Esophagus squamous epithelium (tissue), 5 donors: ENCODE measurements around the gene TTC22. TPM values are rescaled to one million over a fixed set of nuclear protein-coding genes. Genes with fewer than 3 reads are reported as not detected.

ENCODE experiments used
- DNase-seq: peaks from one replicate; lab custom pipeline; 2025; lab: John Stamatoyannopoulos, UW
- H3K27ac ChIP-seq, 4 donors: fragments of 200-600 bp; sonication (generic); one replicate each; pipeline ENCODE4 v1.5.1; 2016 to 2019; ENCODE audit warnings: mild to moderate bottlenecking in 1 of 4
- H3K27me3 ChIP-seq, 4 donors: fragments of 200-600 bp; sonication (generic); 1 replicate in 3 of 4; 2 replicates in 1 of 4; pipeline versions ENCODE4 v1.5.1 to v1.6.0; 2017 to 2021; ENCODE audit warnings: antibody characterized with exemption in 1 of 4
- H3K36me3 ChIP-seq, 3 donors: fragments of 200-600 bp; sonication (generic); one replicate each; pipeline ENCODE4 v1.5.1; 2016 to 2019
- H3K4me1 ChIP-seq, 3 donors: fragments of 200-600 bp; sonication (generic); one replicate each; pipeline ENCODE4 v1.5.1; 2017 to 2019
- H3K4me3 ChIP-seq, 4 donors: fragments of 200-600 bp; sonication (generic); 1 replicate in 3 of 4; 2 replicates in 1 of 4; pipeline ENCODE4 v1.5.1; 2016 to 2019; ENCODE audit warnings: mild to moderate bottlenecking in 2 of 4, moderate library complexity in 1 of 4
- H3K9me3 ChIP-seq, 3 donors: fragments of 200-600 bp; sonication (generic); one replicate each; pipeline ENCODE4 v1.5.1; 2016 to 2019
- POLR2A ChIP-seq, 4 donors: fragments of 450-650 bp; IDR thresholded peaks; one replicate each; pipeline ENCODE4 v1.6.1; 2017; ENCODE audit warnings: antibody characterized with exemption in 4 of 4, mild to moderate bottlenecking in 4 of 4, moderate library complexity in 3 of 4
- WGBS, 2 donors: methylation state at CpG; one replicate each; pipeline ENCODE4 v1.1.5; 2018; 5-methylcytosine and 5-hydroxymethylcytosine counted together
- intact Hi-C: fragments of 100-400 bp; cut with DNase I; formaldehyde crosslinking; loops from one replicate; pipeline ENCODE4 v1.15.0; 2022
- total RNA-seq, 4 donors: library from RNA; depleted of rRNA; stranded (reverse); fragments of >200 nt; gene quantifications; one replicate each; pipeline ENCODE4 v1.1.0, GENCODE V29; 2016
- TF ChIP-seq, protein P1 (sequence below), 6 experiments: fragments of 450-650 bp in 4 of 6; fragments of 200-600 bp in 2 of 6; sonication (generic) in 2 of 6; IDR thresholded peaks; one replicate each; pipeline ENCODE4 v1.5.1; 2016 to 2019; ENCODE audit warnings: antibody characterized with exemption in 6 of 6, mild to moderate bottlenecking in 4 of 6, moderate library complexity in 4 of 6
- donor health status: DM: yes; HTN: yes; CAD: no.

The TTC22 gene
- total RNA-seq, 4 donors from 2014 or later: 73.4 to 323 (median 141) TPM

DNA sequence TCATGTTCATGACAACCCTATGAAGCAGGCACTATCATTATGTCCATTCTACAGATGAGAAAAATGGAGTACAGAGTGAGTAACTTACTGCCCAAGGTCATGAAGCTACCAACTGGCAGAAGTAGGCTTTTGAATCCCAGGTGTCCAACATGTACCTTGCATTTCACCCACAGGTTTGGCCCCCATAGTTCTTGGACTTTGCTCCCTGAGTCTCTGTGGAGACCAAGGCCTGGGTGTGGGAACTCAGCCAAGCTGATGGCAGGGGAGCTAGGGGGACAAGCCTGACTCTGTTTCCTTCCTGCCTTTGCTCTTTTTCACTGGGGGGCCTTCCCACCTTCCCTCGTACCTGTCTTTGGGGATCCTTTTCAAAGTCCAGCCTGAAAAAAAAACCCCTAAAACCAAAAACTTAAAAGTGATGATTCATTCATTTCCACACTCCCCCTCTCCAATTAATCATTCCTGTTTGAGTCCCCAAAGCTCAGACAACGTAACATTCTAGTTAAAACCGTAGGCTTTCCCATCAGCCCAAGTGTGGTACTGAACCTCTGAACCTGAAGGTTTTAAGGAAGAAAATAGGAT lies 8.5 kb upstream of the TTC22 start:
- intact Hi-C loops: loop anchor here (10.0 kb wide), 2 partner anchors 135 to 305 kb away; no protein-coding TSS in a partner anchor
- WGBS, 2 donors: 40 to 47% methylated on average over 3 of the region's 3 CpGs
- Histone ChIP-seq H3K36me3 (no peaks in the 10 kb centered on the region), H3K4me1 (peaks cover 0 to 45% (median 0%) of the 10 kb centered on the region in 3 donors), H3K4me3 (no peak overlapping the region), H3K27ac (no peak overlapping the region), H3K27me3 (peaks cover 0 to 3% (median 0%) of the 10 kb centered on the region in 4 donors), H3K9me3 (no peaks in the 10 kb centered on the region)
- TF ChIP-seq POLR2A (IDR thresholded peaks at IDR 0.05): no peak
- TF ChIP-seq, protein P1, sequence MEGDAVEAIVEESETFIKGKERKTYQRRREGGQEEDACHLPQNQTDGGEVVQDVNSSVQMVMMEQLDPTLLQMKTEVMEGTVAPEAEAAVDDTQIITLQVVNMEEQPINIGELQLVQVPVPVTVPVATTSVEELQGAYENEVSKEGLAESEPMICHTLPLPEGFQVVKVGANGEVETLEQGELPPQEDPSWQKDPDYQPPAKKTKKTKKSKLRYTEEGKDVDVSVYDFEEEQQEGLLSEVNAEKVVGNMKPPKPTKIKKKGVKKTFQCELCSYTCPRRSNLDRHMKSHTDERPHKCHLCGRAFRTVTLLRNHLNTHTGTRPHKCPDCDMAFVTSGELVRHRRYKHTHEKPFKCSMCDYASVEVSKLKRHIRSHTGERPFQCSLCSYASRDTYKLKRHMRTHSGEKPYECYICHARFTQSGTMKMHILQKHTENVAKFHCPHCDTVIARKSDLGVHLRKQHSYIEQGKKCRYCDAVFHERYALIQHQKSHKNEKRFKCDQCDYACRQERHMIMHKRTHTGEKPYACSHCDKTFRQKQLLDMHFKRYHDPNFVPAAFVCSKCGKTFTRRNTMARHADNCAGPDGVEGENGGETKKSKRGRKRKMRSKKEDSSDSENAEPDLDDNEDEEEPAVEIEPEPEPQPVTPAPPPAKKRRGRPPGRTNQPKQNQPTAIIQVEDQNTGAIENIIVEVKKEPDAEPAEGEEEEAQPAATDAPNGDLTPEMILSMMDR (IDR thresholded peaks at IDR 0.05): no peak
- no peak for DNase-seq

DNA sequence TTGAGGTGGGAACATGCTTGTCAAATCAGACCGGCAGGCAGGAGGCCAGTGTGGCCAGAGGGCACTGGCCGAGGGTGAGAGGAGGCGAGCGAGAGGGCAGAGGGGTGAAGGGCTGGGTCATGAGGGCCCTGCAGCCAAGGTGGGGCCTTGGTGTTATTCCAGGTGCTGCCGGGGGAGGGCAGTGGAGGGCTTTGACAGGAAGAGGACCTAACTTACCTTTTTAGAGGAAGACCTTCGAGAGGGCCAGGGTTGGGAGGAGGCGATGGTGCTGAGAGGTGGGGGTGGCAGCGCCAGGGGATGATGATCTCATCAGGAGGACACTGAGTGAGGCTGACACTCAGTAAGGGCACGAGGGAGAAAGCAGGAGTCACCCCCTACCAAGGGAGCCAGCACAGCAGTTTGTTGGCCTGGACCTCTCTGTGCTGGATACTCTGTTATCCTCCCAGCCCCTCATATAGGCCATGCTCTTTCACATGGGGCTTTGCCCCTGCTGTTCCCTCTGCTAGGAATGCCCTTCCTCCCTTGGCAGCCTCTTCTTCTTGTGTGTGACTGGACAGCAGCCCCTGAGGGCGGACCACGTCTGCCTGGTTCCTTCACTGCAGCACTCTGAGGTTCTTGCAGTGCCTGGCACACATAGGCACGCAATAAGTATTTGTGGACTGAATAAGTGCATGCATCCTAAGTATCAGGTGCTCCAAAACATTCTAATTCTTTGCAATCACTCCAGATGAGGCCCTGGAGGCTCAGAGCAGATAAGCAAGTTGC lies 7.5 kb upstream of the TTC22 start:
- intact Hi-C loops: loop anchor here (10.0 kb wide), 1 partner anchor 304 kb away; no protein-coding TSS in a partner anchor
- no peaks in the 10 kb centered on the region for H3K9me3 ChIP-seq
- 57 to 74% methylated on average over 7 to 9 of the region's 12 CpGs for WGBS, 2 donors
- peaks cover 0 to 55% (median 2%) of the 10 kb centered on the region in 3 donors for H3K4me1 ChIP-seq
- H3K36me3 ChIP-seq: no peaks in the 10 kb centered on the region
- peak overlapping the region in 2 of 4 donors; percentile 11 to 13 for H3K4me3 ChIP-seq
- peaks cover 0 to 3% (median 0%) of the 10 kb centered on the region in 4 donors for H3K27me3 ChIP-seq
- peak overlapping the region in 3 of 4 donors; percentile 57 to 94 (median 74) for H3K27ac ChIP-seq
- TF ChIP-seq, protein P1 (IDR thresholded peaks at IDR 0.05): peak in 1 of 6 experiments; percentile 36
- no peak for TF ChIP-seq POLR2A (IDR thresholded peaks at IDR 0.05)
- DNase-seq: no peak

DNA sequence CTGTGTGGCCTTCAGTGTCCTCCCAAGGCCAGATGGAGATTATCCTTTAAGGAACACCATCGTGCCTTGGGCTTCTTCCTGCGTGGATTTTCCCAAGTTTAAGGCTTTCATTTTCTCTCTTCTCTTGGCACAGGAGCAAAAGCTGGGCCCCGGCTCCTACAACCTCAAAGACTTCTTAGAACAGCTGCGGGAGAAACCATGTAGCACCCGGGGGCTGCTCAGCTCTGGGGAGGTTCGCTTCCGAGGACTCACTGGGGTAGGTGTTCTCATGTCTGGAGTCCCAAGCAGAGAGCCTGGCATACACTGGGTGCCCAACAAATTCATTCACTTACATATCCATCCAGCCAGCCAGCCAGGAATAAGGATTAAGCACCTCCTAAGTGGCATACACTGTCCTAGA lies 6.6 kb upstream of the TTC22 start:
- intact Hi-C loops: loop anchor here (10.0 kb wide), 1 partner anchor 303 kb away; no protein-coding TSS in a partner anchor
- DNase-seq: no peak
- H3K4me1 ChIP-seq: peaks cover 0 to 63% (median 3%) of the 10 kb centered on the region in 3 donors
- H3K27me3 ChIP-seq: peaks cover 0 to 7% (median 0%) of the 10 kb centered on the region in 4 donors
- no peaks in the 10 kb centered on the region for H3K9me3 ChIP-seq
- TF ChIP-seq, protein P1 (IDR thresholded peaks at IDR 0.05): no peak
- TF ChIP-seq POLR2A (IDR thresholded peaks at IDR 0.05): no peak
- H3K4me3 ChIP-seq: peak overlapping the region in 2 of 4 donors; percentile 11 to 13
- no peaks in the 10 kb centered on the region for H3K36me3 ChIP-seq
- WGBS, 2 donors: 84 to 92% methylated on average over 3 to 5 of the region's 7 CpGs
- peak overlapping the region; percentile 25 to 94 (median 66) for H3K27ac ChIP-seq

DNA sequence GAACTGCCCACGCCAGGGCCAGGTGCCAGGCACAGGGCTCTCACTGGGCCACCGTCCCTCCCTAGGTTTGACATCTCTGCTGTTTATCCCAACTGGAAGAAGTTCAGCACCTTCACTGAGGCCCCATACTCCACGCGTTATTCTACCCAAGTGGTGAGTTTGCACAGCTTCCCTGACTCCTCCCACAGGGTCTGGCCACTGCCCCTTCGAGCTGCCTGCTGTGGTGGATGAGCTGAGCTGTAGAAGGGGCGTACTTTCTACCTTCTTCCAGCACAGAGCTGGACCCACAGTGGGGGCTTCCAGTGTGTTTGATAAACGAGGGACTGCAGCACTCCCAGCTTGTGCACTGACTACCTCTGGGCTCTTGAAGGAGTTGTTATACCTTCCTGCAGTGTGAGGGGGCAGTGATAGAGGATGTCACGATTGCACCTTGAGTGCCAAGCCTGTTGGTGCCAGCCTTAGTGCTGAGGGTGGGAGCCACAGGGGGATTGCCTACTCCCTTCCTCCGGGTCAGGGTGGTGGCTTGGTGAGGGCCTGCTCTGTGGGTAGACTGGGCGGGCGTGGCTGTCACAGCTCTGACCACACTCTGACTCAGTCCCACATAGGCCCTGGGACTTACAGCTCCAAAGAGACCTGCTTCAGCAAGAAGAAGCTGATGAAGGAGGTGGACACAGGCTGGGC lies 5.9 kb upstream of the TTC22 start:
- intact Hi-C loops: loop anchor here (10.0 kb wide), 1 partner anchor 302 kb away; no protein-coding TSS in a partner anchor
- DNase-seq: no peak
- WGBS, 2 donors: 70 to 73% methylated on average over 6 to 7 of the region's 11 CpGs
- H3K9me3 ChIP-seq: no peaks in the 10 kb centered on the region
- H3K4me1 ChIP-seq: peaks cover 0 to 69% (median 3%) of the 10 kb centered on the region in 3 donors
- no peaks in the 10 kb centered on the region for H3K36me3 ChIP-seq
- H3K4me3 ChIP-seq: peak overlapping the region in 1 of 4 donors; percentile 11
- peak in 1 of 4 donors; percentile 20 for TF ChIP-seq POLR2A (IDR thresholded peaks at IDR 0.05)
- TF ChIP-seq, protein P1 (IDR thresholded peaks at IDR 0.05): no peak
- H3K27me3 ChIP-seq: peaks cover 0 to 14% (median 0%) of the 10 kb centered on the region in 4 donors
- peak overlapping the region; percentile 33 to 94 (median 88) for H3K27ac ChIP-seq
